ENCODE data around the gene CAPN13.

GRCh38 chr2:30686000-30686399, 121.2 kb downstream of the CAPN13 start:
- TF ChIP-seq CTCF (optimal IDR thresholded peaks at IDR 0.05 in 1 of 3, IDR thresholded peaks at IDR 0.05 in 1 of 3, conservative IDR thresholded peaks at IDR 0.05 in 1 of 3; ENCODE audit: extremely low read depth in 1 of 3, insufficient read depth in 2 of 3, low read length in 3 of 3) = peak; percentile 28 to 46 (median 31)
- no peak for TF ChIP-seq EZH2 (IDR thresholded peaks at IDR 0.05; ENCODE audit: low read length)

Data from keratinocyte (primary cell).